OCI-LY3 (cell line): ENCODE data around the gene RPL4.

Source experiments
- EZH2phosphoT487 ChIP-seq: fragments of 200-600 bp; shearing (Covaris generic); IDR thresholded peaks from 2 replicates; pipeline ENCODE4 v1.6.1; 2018; ENCODE audit warnings: antibody characterized with exemption, mixed run types, low read depth
- TF ChIP-seq, protein P1 (sequence below): fragments of 200-600, 300-600 bp; sonication (generic); IDR thresholded peaks from 2 replicates; pipeline ENCODE4 v1.5.1; 2014; ENCODE audit warnings: antibody characterized with exemption, low read length, low read depth

DNA sequence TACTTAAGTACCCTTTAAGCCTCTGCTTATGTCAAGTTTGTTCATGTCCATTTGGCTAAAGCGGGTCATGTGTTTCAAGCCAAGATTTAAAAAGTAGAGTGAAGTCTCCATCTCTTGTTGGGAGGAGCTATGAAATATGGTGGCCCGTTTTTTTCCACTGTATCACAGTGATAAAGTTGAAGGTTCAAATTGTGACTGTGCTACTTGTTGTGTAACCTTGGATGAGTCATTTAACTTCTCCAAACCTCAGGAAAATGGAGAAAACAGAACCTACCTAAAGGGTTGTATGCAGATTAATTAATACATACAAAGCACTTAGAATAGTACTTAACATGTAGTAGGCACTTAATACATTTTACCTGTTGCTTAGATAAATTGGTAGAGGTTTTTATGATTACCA, 50.5 kb downstream of the RPL4 start:
- TF ChIP-seq, protein P1, sequence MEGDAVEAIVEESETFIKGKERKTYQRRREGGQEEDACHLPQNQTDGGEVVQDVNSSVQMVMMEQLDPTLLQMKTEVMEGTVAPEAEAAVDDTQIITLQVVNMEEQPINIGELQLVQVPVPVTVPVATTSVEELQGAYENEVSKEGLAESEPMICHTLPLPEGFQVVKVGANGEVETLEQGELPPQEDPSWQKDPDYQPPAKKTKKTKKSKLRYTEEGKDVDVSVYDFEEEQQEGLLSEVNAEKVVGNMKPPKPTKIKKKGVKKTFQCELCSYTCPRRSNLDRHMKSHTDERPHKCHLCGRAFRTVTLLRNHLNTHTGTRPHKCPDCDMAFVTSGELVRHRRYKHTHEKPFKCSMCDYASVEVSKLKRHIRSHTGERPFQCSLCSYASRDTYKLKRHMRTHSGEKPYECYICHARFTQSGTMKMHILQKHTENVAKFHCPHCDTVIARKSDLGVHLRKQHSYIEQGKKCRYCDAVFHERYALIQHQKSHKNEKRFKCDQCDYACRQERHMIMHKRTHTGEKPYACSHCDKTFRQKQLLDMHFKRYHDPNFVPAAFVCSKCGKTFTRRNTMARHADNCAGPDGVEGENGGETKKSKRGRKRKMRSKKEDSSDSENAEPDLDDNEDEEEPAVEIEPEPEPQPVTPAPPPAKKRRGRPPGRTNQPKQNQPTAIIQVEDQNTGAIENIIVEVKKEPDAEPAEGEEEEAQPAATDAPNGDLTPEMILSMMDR: no peak
- TF ChIP-seq EZH2phosphoT487: no peak
